Activated CD4-positive, alpha-beta T cell treated with anti-CD3 and anti-CD28 coated beads, Interleukin-2, amount 50 U/mL, for 4 hours (primary cell): ENCODE data around the gene CARD9.
"Not testable (repeated sequence)": the region's sequence is repeated elsewhere in the genome, so short reads cannot be mapped to it uniquely, and the experiment has no call there.

Experiments used
- DNase-seq, 2 experiments: peaks; one replicate each; pipeline ENCODE4 v3.0.0-alpha.2; 2020

The CARD9 gene

GRCh38 chr9:136363106-136363948 is 10.1 kb downstream of the CARD9 start, which contains the start of gene DNLZ:
DNLZ (minus strand) TSS chr9:136363744; CDS start chr9:136363714, 30 bp downstream.
- DNase-seq = peak; percentile 96

DNA sequence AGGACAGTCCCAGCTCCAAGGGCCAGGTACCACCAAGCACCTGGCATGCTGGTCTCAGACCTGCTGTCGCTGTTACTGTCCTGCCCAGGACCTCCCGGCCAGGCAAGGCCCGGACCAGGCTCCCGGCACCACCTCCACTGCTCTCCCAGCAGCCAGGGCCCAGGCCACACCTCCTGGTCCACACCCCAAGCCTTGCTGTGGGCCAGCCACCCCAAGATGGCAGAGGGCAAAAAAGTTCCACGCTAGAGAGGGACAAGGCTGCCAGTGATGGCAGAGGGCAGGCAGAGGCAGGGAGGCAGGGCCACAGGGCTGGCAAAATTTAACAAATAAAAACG is 11.1 kb downstream of the CARD9 start:
- DNase-seq = no peak

GRCh38 chr9:136361754-136362449 is 11.6 kb downstream of the CARD9 start:
- DNase-seq = no peak

- no peak for DNase-seq
Observed at GRCh38 chr9:136361047-136361753, 12.3 kb downstream of the CARD9 start.

- DNase-seq = no peak
Observed at GRCh38 chr9:136359774-136360718, 13.4 kb downstream of the CARD9 start.

DNA sequence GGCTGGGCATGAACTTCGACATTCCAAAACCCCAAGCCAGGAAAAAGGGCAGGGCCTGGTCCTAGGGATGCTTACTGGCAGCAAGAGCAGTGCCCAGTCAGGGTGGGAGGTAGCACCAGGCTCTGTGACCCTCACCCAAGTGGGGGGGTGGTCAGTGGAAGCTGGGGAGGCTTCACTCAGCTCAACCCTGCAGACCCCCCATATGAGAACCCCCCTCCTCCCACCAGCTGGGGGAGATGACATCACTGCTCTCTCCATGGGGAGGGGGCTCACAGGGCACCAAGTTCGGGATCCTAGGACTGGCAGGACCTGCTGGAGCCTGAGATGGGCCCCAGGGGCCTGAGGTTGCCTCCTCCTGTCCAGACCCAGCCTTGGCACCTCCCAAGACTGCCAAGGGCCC is 14.6 kb downstream of the CARD9 start:
- no peak for DNase-seq

DNA sequence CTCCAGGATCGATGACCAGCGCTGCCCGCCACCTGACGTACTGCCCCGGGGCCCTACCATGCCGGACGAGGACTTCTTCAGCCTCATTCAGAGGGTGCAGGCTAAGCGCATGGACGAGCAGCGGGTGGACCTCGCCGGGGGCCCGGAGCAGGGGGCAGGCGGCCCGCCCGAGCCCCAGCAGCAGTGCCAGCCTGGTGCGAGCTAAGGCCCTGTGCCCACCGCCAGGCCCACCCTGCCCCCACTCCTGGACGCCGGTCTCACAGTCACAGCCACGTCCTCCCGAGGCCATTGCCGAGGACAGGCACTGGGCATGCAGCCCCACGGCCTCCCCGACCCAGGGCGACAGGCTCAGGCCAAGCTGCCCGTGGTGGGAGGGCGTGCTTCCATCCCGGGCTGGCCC is 15.5 kb downstream of the CARD9 start:
- no peak for DNase-seq

DNA sequence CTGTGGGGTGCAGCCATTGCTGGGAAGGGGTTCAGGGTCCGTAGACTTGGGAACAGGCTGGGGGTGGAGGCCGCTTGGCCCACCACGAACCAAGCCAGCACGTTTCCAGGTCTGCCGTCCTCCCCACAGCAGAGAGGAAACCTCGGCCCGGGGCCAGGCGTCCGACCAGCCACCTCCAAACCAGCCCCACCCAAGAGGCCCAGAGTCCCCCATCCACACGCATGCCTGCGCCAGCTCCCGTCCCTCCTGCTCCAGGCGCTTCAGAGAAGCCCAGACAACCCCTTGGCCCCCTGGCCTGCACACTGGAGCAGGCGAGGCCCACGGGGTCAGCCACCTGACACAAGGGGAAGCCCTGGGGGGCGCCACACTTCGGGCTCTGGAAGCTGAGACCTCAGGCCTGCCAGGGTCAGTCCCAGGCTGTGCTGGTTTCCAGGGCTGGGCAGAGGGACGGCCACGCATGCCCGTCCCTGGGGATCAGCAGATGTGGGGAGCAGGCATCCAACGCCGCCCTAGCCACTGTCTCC is 16.2 kb downstream of the CARD9 start:
- no peak for DNase-seq

GRCh38 chr9:136355616-136356557 is 17.6 kb downstream of the CARD9 start:
- DNase-seq = no peak

DNA sequence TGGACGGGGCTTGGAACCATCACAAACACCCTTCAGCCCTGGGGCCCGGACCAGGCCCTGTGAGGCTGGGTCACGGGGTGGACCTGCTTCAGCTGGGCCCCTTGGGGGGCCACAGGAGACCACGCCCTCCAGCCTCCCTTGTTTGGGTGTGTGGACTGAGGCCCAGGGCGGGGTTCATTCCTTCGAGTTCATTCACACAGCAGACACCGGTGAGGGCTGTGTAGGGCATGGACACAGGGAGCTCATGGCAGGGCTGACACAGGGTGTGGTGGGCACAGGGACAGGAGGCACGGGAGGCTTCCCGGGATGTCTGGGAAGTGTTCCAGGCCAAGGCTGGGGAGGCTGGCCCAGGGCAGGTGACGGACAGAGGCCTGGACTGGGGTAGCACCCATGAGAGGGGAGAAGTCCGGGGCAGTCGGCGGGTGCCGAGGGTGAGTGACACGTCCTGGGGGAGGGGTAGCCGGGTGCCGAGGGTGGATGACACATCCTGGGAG is 18.8 kb downstream of the CARD9 start:
- DNase-seq = no peak

DNA sequence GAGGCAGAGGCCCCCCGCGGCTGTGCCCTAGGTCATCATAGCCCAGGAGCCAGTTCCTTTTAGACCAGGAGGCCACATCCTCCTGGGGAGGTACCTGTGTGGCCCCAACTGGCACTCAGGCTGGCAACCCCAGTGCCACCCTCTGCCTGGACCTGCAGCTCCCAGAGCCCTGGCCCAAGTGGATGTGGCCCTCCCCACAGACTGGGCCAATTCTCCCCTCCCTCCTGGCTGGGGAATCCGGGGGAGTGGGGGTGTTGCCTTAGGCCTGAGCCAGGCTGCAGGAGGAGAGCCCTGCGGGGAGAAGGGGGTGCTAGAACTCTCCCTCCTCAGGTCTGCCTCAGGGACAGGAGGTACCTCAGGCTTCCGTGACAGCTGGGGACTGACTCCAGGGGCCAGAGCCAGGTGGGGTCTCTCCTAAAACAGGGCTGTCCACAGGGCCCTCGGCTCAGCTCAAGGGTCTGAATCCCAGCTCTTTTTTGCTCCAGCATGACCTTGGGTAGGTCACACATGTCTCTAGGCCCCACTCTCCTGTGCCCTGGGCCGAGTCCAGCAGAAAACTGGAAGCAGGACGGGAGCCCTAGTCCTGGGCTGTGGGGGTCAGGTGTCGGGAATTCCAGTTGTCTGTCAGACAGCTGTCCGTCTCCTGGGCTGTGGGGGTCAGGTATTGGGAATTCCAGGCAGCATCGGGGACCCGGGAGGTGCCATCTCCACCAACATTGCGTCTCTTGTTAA is 19.5 kb downstream of the CARD9 start:
- no peak for DNase-seq

- DNase-seq = no peak
Observed at GRCh38 chr9:136353088-136353487, 20.4 kb downstream of the CARD9 start.

DNA sequence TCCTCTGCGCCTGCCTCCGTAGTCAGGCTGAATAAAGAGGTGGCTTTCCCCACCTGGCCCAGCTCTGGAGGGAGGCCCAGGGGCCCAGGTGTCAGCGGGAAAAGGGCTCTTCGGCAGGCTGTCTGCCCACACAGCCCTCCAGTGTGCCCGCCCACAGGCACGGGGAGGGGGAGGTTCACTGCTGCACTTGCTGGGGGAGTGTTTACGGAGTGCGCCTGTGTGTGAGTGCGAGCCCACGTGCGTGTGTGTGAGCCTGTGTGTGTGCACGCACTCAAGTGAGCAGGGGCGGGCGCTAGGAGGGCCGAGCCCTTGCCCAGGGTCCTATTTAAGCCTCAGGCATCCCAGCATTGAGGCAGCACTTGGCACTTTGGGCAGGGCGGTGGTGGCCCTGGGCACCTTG is 20.8 kb downstream of the CARD9 start:
- no peak for DNase-seq

GRCh38 chr9:136351868-136352267 is 21.6 kb downstream of the CARD9 start:
- not testable (repeated sequence) for DNase-seq

GRCh38 chr9:136351252-136351800 is 22.1 kb downstream of the CARD9 start:
- no peak for DNase-seq

DNA sequence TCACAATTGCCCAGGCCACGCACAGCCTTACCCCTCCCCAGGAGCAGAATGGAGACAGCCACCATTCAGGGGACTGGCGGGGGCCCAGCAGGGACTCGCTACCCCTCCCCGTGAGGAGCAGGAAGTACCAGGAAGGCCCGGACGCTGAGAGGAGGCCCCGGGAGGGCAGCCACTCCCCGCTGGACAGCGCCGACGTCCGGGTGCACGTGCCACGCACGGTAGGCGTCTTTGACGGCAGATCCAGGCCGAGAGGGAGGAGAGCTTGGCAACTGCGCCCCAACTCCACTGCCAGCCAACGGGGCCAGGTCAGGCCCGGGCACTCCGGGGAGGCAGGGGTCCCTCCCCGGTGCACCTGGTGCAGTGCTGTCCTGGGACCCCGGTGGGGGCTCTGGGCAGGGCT is 23.9 kb downstream of the CARD9 start:
- no peak for DNase-seq

- no peak for DNase-seq
Observed at GRCh38 chr9:136348691-136349090, 24.8 kb downstream of the CARD9 start.

DNA sequence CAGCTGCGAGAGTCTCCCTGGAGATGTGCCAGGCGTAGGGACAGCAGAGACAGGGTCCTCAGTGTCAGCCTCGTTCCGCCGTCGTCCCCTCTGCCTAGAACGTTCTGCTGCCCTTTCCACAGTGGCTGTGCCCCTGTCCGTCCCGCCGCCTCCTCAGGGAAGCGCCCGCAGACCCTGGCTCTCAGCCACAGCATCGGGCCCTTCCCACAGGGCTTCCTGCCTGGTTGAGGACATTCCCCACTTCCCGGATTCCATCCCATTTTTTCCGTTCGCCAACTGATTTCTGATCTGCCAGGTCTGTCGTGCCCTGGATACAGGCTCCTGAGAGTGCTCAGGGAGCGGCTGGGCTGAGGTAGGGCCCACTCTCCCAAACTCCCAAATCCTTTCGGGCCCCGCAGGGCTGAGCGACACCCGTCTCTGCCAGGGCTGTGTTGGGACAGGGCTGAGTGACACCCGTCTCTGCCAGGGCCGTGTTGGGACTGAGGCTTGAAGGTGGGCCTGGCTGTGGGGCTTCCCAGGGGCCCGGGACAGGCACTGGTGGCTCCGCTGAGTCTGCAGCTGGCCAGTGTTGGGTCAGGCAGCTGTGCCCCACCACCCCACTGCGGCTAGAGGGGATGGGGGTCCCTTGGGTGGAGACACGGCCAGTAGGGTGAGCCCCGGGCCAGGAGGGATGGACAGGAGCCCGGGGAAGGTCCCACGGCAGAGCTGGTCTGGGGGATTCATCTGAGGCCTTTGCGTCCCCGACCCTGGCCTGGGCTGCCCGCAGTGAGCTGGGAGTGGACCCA is 25.8 kb downstream of the CARD9 start:
- no peak for DNase-seq

GRCh38 chr9:136346927-136347465 is 26.5 kb downstream of the CARD9 start:
- no peak for DNase-seq
